Ascending aorta (tissue), 2 donors: Measurements from ENCODE around the gene SPTBN5. TPM values are rescaled to one million over a fixed set of nuclear protein-coding genes. Genes with fewer than 3 reads are reported as not detected.

ENCODE experiments used
- DNase-seq, 2 donors: peaks; one replicate each; pipeline ENCODE4 v3.0.0-alpha.2; 2019; ENCODE audit warnings: low spot score in 2 of 2
- H3K27ac ChIP-seq, 2 donors: fragments of 200-600 bp; sonication (generic); one replicate each; pipeline ENCODE4 v1.5.1; 2016 to 2017; ENCODE audit warnings: mild to moderate bottlenecking in 1 of 2
- H3K27me3 ChIP-seq: fragments of 200-600 bp; sonication (generic); one replicate; pipeline ENCODE4 v1.5.1; 2017
- H3K36me3 ChIP-seq, 2 donors: fragments of 200-600 bp; sonication (generic); one replicate each; pipeline ENCODE4 v1.5.1; 2016
- H3K4me1 ChIP-seq, 2 donors: fragments of 200-600 bp; sonication (generic); one replicate each; pipeline ENCODE4 v1.5.1; 2016 to 2017; ENCODE audit warnings: mild to moderate bottlenecking in 1 of 2
- H3K4me3 ChIP-seq, 2 donors: fragments of 200-600 bp; sonication (generic); one replicate each; pipeline ENCODE4 v1.5.1; 2016 to 2017; ENCODE audit warnings: mild to moderate bottlenecking in 1 of 2
- H3K9me3 ChIP-seq, 2 donors: fragments of 200-600 bp; sonication (generic); one replicate each; pipeline ENCODE4 v1.5.1; 2016
- CTCF ChIP-seq, 3 experiments: fragments of 200-600 bp in 2 of 3; fragments of 450-650 bp in 1 of 3; sonication (generic) in 2 of 3; IDR thresholded peaks; one replicate each; pipeline ENCODE4 v1.5.1; 2016 to 2019; ENCODE audit warnings: antibody characterized with exemption in 3 of 3, mild to moderate bottlenecking in 1 of 3, moderate library complexity in 1 of 3
- intact Hi-C: fragments of 100-400 bp; cut with DNase I; formaldehyde crosslinking; loops from one replicate; pipeline ENCODE4 v1.15.1; 2023
- total RNA-seq: library from RNA; depleted of rRNA; stranded (reverse); fragments of >200 nt; gene quantifications from one replicate; pipeline ENCODE4 v1.1.0, GENCODE V29; 2016

SPTBN5 gene
- total RNA-seq, 1 donor from 2014 or later = 1.5 TPM

GRCh38 chr15:41937568-41937923 lies 43.7 kb upstream of the SPTBN5 start:
- no peaks in the 10 kb centered on the region for H3K27me3 ChIP-seq
- H3K36me3 ChIP-seq = peaks cover 18 to 26% of the 10 kb centered on the region in 2 donors
- H3K27ac ChIP-seq = peak overlapping the region; percentile 61
- peaks cover 16 to 27% of the 10 kb centered on the region in 2 donors for H3K4me1 ChIP-seq
- H3K9me3 ChIP-seq = no peaks in the 10 kb centered on the region
- no peak overlapping the region for H3K4me3 ChIP-seq
- intact Hi-C loops = no loop called here
- TF ChIP-seq CTCF (IDR thresholded peaks at IDR 0.05) = no peak
- DNase-seq = no peak

- H3K27ac ChIP-seq = peak overlapping the region; percentile 61
- H3K4me1 ChIP-seq = peaks cover 16 to 34% of the 10 kb centered on the region in 2 donors
- H3K4me3 ChIP-seq = no peak overlapping the region
- intact Hi-C loops = no loop called here
- TF ChIP-seq CTCF (IDR thresholded peaks at IDR 0.05) = no peak
- no peaks in the 10 kb centered on the region for H3K9me3 ChIP-seq
- peaks cover 16 to 21% of the 10 kb centered on the region in 2 donors for H3K36me3 ChIP-seq
- no peaks in the 10 kb centered on the region for H3K27me3 ChIP-seq
- peak in 1 of 2 donors; percentile 79 for DNase-seq
Measured at GRCh38 chr15:41936649-41937567, 43.1 kb upstream of the SPTBN5 start.

GRCh38 chr15:41936155-41936554 lies 42.3 kb upstream of the SPTBN5 start:
- peaks cover 17 to 39% of the 10 kb centered on the region in 2 donors for H3K4me1 ChIP-seq
- peak overlapping the region; percentile 15 to 59 for H3K27ac ChIP-seq
- H3K9me3 ChIP-seq = no peaks in the 10 kb centered on the region
- peaks cover 16 to 17% of the 10 kb centered on the region in 2 donors for H3K36me3 ChIP-seq
- no peak for DNase-seq
- intact Hi-C loops = no loop called here
- no peaks in the 10 kb centered on the region for H3K27me3 ChIP-seq
- no peak overlapping the region for H3K4me3 ChIP-seq
- no peak for TF ChIP-seq CTCF (IDR thresholded peaks at IDR 0.05)

- peaks cover 13 to 15% of the 10 kb centered on the region in 2 donors for H3K36me3 ChIP-seq
- H3K27me3 ChIP-seq = no peaks in the 10 kb centered on the region
- peak overlapping the region; percentile 59 to 72 for H3K27ac ChIP-seq
- TF ChIP-seq CTCF (IDR thresholded peaks at IDR 0.05) = no peak
- H3K9me3 ChIP-seq = no peaks in the 10 kb centered on the region
- no peak for DNase-seq
- peaks cover 21 to 43% of the 10 kb centered on the region in 2 donors for H3K4me1 ChIP-seq
- no peak overlapping the region for H3K4me3 ChIP-seq
- intact Hi-C loops = no loop called here
Measured at GRCh38 chr15:41935566-41936020, 41.7 kb upstream of the SPTBN5 start.

GRCh38 chr15:41934843-41935242 lies 41.0 kb upstream of the SPTBN5 start:
- peak overlapping the region; percentile 59 to 72 for H3K27ac ChIP-seq
- H3K9me3 ChIP-seq = no peaks in the 10 kb centered on the region
- intact Hi-C loops = no loop called here
- H3K36me3 ChIP-seq = peaks cover 5 to 8% of the 10 kb centered on the region in 2 donors
- no peak for TF ChIP-seq CTCF (IDR thresholded peaks at IDR 0.05)
- H3K4me3 ChIP-seq = no peak overlapping the region
- no peaks in the 10 kb centered on the region for H3K27me3 ChIP-seq
- no peak for DNase-seq
- H3K4me1 ChIP-seq = peaks cover 27 to 50% of the 10 kb centered on the region in 2 donors
